NCI-H345 treated with DMSO at 0.1 percent for 48 hours (cell line): ENCODE results near the gene USP34.
"Not testable (repeated sequence)": the region's sequence is repeated elsewhere in the genome, so short reads cannot be mapped to it uniquely, and the experiment has no call there.

Experiments used
- DNase-seq: peaks from one replicate; lab custom pipeline; 2025; ENCODE audit not compliant: unreplicated experiment; lab: John Stamatoyannopoulos, UW

The USP34 gene, protein sequence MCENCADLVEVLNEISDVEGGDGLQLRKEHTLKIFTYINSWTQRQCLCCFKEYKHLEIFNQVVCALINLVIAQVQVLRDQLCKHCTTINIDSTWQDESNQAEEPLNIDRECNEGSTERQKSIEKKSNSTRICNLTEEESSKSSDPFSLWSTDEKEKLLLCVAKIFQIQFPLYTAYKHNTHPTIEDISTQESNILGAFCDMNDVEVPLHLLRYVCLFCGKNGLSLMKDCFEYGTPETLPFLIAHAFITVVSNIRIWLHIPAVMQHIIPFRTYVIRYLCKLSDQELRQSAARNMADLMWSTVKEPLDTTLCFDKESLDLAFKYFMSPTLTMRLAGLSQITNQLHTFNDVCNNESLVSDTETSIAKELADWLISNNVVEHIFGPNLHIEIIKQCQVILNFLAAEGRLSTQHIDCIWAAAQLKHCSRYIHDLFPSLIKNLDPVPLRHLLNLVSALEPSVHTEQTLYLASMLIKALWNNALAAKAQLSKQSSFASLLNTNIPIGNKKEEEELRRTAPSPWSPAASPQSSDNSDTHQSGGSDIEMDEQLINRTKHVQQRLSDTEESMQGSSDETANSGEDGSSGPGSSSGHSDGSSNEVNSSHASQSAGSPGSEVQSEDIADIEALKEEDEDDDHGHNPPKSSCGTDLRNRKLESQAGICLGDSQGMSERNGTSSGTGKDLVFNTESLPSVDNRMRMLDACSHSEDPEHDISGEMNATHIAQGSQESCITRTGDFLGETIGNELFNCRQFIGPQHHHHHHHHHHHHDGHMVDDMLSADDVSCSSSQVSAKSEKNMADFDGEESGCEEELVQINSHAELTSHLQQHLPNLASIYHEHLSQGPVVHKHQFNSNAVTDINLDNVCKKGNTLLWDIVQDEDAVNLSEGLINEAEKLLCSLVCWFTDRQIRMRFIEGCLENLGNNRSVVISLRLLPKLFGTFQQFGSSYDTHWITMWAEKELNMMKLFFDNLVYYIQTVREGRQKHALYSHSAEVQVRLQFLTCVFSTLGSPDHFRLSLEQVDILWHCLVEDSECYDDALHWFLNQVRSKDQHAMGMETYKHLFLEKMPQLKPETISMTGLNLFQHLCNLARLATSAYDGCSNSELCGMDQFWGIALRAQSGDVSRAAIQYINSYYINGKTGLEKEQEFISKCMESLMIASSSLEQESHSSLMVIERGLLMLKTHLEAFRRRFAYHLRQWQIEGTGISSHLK (N-terminal part only)

DNA sequence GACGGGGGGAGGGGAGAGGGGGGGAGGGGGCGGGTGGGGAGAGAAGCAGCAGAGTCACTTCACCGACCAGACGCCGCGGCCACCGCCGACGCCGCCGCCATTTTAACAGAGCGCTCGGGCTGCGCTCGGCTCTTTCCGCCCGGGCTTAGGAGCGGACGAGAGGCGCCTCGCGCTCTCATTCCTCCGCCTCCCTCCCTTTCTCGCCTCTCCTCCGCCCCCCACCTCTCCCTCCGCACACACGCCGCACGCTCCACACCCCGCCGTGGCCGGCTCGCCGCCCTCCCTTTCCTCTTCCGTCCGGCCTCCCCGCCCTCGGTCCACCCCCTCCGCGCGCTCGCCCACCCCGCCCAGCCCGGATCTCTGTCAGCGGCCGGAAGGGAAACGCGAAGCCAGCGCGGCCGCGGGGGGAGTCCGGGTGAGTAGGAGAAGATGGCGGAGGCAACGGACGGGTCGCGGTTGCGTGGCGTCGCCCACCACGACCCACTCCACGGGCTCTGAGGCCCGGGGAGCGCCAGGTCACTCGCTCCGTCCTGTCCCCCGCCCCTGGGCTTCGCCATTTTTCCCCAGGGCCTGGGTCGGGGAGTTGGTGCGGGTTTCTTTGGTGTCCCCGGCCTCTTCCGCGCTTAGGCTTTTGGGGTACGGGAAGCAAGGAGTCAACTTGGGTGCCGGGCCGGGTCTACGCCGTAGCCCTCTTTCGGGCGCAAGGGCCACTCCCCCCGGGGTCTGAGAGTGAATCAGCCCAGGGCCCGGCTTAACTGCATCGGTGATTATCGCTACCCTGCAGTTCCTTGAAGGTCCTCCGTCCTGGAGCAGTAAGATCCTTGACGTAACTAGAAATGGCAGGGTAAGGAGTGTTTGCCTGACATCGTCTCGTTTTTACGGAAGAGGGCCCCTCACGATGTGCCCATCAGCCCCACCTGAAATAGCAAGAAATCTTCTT, at the start of gene USP34:
Gene USP34, minus strand, starts transcription at position 123 of the 940 bp plus-strand sequence. CDS start 395 bp downstream, outside the sequence.
- peak; percentile 77 for DNase-seq

DNA sequence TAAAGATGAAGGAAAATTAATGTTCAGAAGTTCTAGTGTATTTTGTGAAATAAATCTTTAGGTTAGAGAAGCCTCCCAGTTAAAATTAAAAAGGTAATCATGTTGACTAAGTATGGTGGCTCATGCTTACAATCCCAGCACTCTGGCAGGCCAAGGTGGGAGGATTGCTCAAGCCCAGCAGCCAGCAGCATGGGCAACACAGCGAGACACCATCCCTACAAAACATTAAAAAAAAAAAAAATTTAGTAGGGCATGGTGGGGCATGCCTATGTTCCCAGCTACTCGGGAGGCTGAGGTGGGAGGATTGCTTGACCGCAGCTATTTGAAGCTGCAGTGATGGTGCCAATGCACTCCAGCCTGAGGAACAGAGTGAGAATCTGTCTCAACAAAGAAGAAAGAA, 49.4 kb upstream of the USP34 start:
- DNase-seq = no peak

DNA sequence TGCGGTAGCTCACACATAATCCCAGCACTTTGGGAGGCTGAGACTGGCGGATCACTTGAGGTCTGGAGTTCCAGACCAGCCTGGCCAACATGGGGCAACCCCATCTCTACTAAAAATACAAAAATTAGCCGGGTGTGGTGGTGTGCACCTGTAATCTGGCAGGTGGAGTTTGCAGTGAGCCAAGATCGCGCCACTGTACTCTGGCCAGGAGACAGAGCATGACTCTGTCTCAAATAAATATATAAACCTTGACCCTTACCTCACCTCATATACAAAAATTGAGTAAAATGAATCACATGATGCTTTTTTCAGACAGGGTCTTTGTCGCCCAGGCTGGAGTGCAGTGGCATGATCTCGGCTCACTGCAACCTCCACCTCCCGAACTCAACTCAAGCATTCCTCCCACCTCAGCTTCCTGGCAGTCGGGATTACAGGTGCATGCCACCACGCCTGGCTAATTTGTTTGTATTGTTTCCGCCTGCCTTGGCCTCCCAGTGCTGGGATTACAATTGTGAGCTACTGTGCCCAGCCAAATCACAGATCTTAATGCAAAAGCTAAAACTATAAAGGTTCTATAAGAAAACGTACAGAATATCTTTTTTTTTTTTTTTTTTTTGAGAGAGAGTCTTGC, 42.0 kb upstream of the USP34 start:
- DNase-seq = no peak

DNA sequence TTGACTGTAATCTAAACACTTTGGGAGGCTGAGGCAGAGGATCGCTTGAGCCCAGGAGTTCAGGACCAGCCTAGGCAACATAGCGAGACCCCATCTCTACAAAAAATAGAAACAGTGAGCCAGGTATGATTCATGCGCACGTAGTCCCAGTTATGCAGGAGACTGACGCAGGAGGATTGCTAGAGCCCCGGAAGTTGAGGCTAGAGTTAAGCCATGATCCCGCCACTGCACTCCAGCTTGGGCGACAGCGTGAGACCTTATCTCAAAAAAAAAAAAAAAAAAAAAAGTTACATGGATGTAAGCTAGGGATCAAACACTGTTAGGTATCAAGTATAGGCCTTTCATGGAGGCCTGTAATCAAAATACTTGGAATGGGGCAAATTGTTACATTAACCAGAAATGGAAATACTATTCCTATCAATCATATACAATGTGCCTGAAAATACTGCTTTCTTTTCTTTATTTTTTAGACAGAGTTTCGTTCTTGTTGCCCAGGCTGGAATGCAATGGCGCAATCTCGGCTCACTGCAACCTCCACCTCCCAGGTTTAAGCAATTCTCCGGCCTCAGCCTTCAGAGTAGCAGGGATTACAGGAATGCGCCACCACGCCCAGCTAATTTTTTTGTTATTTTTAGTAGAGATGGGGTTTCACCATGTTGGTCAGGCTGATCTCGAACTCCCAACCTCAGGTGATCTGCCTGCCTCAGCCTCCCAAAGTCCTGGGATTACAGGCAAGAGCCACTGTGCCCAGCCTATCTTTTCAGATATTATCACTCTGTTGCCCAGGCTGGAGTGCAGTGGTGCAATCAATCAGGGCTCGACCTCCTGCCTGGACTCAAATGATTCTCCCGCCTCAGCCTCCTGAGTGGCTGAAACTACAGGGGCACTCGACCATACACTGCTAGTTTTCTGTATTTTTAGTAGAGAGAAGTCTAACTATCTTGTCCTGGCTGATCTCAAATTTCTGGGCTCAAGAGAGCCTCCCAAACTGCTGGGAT, 40.1 kb upstream of the USP34 start:
- DNase-seq = no peak

DNA sequence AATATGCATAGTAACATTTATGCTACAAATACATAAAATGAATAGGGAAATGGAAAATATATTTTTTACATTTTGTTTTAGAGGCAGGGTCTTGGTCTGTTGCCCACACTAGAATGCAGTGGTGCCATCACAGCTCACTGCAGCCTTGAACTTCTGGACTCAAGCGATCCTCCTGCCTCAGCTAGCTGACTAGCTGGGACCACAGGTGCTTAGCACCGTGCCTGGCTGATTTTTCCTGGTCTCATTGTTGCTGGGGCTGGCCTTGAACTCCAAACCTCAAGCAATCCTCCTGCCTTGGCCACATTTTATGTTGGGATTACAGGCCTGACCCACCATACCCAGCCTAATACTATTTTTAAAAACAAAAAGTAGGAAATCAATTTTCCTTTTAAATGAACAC, 34.1 kb upstream of the USP34 start:
- DNase-seq = no peak

DNA sequence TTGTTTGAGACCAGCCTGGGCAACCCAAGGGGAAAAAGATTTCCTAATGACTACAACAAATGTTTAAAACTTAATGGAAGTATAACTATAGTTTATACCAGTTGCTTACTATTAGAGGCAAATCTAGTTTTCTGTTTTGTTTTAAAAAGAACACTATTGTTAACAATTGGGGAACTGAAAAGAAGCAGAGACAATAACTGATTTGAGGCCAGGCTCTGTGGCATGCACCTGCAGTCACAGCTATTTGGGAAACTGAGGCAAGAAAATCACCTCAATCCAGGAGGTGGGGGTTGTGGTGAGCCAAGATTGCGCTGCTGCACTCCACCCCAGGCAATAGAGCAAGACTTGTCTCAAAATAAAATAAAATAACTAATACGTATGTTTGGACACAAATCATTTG, 28.2 kb upstream of the USP34 start:
- no peak for DNase-seq

DNA sequence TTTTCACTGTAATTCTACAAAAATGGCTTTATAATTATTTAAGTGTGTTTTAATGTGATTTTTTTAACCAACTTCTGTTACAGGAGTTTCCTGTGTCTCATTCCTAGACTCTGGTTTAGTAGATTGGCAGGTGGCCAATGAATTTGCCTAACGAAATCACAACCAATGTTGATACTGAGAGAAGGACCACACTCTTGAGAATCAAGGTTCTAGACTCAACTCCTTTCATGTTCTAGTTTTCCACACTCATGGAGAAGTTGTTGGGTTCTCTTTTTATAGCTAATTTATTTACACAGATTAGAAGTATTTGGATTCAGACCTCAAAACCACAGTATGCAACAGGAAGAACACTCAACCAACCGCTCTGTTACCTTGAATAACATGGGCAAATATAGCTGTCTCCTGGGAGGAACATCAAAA, 22.6 kb upstream of the USP34 start:
- DNase-seq = no peak

DNA sequence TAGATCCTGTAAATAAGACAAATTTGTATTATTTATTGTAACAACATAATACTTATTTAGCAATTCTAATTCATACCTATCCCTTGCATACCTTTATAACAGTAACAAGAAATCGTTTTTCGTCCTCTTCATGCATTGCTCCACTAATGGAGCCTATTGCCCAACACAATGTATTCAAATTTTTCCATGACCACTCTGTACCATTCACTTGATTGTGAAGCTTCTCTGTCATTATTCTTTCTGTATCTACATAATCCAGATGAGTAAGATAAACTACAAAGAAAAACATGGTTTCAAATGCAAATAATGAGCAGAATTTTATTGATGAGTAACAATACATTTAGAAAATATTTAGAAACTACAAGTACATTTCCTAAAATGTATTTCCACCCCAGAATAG, 21.6 kb upstream of the USP34 start:
- DNase-seq = no peak

DNA sequence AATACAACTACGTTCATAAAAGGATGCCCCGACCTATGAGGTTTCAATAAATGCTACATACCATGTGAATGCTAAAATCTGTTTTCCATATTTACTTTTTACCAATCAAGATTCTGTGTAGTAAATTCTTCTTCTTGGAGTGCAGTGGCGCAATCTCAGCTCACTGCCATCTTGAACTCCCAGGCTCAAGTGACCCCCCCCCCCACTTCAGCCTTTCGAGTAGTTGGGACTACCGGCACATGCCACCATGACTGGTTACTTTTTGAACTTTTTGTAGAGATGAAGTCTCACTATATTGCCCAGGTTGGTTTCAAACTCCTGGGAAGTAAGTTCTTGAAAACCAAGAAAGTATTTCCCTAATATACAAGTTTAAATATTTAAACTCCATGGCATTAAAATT, 14.4 kb upstream of the USP34 start:
- DNase-seq = no peak

DNA sequence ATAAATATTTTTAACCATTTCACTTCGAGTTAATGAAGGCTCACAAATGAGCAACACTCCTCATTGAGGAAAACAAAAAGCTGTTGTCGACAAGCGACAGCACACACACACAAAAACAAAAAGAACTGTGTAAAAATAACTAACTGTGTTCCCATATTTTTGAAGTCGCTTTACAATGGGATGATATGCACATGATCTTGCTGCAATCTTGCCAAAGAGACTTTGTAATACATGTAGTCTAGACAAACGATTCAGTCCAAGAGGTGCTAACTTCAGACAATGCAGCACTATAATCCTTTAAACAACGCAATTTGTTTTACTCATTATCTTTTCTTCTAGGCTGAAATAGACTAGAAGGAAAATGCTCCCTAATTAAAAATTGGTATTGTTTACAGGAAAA, 7.2 kb upstream of the USP34 start:
- no peak for DNase-seq

DNA sequence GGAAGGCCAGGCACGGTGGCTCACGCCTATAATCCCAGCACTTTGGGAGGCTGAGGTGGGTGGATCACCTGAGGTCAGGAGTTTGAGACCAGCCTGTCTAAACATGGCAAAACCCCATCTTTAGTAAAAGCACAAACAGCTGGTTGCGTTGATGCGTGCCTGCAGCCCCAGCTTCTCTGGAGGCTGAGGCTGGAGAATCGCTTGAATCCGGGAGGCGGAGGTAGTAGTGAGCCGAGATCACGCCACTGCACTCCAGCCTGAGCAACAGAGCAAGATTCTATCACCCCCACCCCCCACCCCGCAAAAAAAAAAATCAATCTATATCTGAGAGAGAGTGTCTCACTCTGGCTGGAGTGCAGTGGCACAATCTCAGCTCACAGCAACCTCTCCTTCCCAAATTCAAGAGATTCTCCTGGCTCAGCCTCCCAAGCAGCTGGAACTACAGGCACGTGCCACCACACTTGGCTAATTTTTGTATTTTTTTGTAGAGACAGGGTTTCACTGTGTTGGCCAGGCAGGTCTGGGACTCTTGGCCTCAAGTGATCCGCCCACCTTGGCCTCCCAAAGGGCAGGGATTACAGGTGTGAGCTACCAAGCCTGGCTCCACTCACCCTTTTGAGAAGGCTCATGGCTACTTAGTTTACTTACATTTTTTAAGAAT, 6.2 kb upstream of the USP34 start:
- DNase-seq = not testable (repeated sequence)

DNA sequence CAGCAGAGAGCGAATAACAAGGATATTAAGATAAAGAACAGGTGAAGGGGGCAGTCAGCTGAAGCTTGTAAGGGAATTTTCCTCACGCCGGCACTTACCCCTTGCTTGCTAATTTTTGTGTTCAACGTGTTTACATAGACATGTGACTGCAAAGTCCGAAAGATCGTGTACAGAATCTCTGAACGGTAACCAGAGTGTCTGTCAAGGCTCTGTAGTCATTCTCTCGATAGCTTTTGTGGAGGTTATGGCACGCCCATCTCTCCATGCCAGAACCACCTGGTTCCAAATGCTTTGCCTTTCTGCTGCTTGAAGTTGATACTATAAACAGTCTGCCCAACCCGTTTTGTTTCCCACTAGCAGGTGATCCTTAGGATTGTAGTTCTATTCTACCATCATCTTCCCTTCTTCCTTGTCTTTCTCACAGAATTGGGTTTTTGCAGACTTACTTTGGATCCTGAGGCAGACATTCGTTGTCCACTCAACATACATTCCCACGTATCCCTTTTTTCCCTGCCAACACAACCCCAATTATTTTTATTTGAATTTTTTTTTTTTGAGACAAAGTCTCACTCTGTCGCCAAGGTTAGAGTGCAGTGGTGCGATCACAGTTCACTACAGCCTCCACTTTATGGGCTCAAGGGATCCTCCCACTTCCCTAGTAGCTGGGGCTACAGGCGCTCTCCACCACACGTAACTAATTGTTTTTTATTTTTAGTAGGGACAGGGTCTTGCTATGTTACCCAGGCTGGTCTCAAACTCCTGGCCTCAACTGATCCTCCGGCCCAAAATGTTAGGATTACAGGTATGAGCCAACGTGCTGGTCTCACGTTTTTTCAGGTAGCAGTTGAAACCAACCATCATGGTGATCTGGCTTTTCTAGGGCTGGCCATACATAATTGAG, 1.3 kb upstream of the USP34 start:
- peak; percentile 41 for DNase-seq

DNA sequence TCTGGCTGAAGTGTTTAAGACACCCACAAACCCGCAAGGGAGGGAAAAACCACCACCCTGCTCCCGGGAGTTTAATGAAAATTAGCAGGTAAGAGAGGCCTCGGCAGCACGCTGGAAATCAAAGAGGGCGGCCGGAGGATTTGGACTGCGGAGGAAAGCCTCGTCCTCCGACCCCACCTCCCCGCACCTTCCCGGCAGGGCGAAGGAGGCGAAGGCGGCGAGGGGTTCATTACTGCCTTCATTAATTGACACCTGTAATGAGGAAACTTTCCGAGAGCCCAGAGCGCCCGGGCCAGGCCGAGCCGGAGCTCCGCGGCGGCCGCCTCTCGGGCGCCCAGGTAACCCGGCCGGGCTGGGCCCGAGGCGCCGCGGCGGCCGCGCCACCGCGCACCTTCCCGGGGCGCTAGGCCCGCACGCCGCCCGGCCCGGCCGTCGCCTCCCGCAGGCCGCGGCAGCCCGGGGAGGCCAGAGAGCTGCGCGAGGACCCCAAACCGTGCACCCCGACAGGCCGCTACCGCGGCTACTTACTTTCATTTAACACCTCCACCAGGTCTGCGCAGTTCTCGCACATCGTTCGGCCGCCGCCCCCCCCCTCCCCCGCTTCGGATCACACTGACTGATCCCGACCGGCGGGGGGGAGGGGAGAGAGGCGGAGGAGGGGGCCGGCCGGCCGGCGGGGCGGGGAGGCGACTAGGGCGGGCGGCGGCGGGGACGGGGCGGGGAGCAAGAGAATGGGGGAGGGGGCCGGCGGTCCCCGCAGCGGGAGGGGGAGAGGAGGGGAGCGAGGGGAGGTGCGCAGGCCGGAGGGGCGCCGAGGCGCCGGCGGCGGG, 550 bp downstream of the USP34 start:
- peak; percentile 44 for DNase-seq

DNA sequence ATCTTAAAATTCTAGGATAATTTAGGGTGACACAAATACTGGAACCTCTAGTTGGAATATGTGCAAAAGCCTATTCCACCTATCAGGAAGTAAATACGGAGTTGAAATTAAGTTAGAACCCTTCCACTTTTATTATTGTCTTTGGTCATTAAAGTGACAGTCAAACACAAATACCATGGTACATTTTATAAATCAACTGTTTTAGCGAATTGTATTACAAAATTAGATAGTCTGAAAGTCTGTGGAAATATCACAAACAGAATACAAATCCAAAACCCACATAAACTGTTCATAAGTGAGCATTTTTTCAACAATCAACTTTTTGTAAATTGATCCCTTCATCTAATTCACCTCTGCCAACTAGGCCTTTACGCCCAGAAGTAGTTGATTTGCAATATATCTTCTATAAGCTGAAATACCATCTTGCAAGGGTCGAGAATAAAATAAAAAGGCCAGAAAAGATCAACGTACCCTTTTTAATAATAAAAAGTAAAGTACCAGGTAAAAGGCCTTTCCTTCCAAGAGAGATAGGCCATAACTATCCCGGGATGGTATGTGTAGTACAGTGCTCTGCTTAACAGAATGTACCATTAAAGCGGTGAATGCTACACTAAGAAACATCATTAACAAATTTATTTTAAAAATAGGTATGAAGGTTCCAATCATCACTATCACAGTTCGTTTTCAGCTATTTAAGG, 1.3 kb downstream of the USP34 start:
- DNase-seq = no peak

DNA sequence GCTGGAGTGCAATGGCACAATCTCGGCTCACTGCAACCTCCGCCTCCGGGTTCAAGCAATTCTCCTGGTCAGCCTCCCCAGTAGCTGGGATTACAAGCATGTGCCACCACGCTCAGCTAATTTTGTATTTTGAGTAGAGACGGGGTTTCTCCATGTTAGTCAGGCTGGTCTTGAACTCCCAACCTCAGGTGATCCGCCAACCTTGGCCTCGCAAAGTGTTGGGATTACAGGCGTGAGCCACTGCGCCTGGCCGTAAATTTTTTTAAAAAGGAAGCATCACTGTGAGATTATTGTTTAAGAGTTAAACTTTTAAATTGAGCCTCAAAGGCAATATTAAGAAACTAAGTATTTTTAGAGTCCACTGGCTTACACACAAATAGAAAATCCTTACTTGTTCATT, 2.7 kb downstream of the USP34 start:
- not testable (repeated sequence) for DNase-seq

DNA sequence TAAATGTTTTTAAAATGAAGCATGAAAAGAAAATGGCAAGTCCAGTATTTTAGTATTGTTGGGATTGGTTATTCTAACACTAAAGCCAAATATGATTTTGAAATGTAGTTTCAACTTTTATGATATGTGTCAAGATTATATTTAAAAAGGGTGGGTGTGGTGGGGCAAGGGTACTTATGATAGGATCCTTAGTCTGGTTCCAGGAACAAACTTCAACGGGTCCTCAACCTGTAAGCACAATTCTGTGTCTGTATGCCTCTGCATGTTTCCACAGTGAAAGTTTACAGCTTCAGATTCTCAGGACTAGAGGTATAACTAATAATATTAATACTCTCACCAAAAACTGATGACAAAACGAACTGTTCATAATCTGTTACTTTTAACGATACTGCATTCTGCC, 5.8 kb downstream of the USP34 start:
- DNase-seq = no peak
